Common myeloid progenitor, CD34-positive (primary cell): ENCODE data around the gene PER1.

Experiments used
- CTCF ChIA-PET: fragments of 350-600 bp; sonication (Branson Sonifier 250); formaldehyde crosslinking; loops from one replicate; lab custom pipeline; 2021; ENCODE audit warnings: antibody characterized with exemption; lab: Charles Lee
- POLR2A ChIA-PET: fragments of 350-600 bp; sonication (Branson Sonifier 250); formaldehyde crosslinking; loops from one replicate; lab custom pipeline; 2021; ENCODE audit warnings: antibody characterized with exemption; lab: Charles Lee
- DNase-seq, 3 donors: peaks; one replicate each; pipeline versions ENCODE4 v3.0.0 to v3.0.0-alpha.2; 2013
- H3K27ac ChIP-seq, 2 experiments: 1 replicate in 1 of 2; 2 replicates in 1 of 2; pipeline ENCODE4 v1.7.0; 2013; ENCODE audit warnings: inconsistent platforms in 2 of 2, low read length in 2 of 2, mild to moderate bottlenecking in 2 of 2, low read depth in 1 of 2, moderate library complexity in 1 of 2; ENCODE audit not compliant: severe bottlenecking in 2 of 2, insufficient read depth in 1 of 2, poor library complexity in 1 of 2
- H3K27me3 ChIP-seq, 5 experiments: replicated peaks in 2 of 5; 1 replicate in 3 of 5; 2 replicates in 2 of 5; pipeline versions ENCODE4 v1.6.1 to v1.7.0; 2013; ENCODE audit warnings: low read length in 4 of 5, mild to moderate bottlenecking in 2 of 5, moderate library complexity in 2 of 5, inconsistent platforms in 1 of 5; ENCODE audit not compliant: insufficient read depth in 5 of 5, control insufficient read depth in 4 of 5
- H3K36me3 ChIP-seq, 4 experiments: 1 replicate in 2 of 4; 2 replicates in 2 of 4; pipeline versions ENCODE4 v1.6.1 to v1.7.0; 2013; ENCODE audit warnings: low read length in 3 of 4, control low read depth in 1 of 4, mild to moderate bottlenecking in 1 of 4; ENCODE audit not compliant: control insufficient read depth in 4 of 4, insufficient read depth in 4 of 4
- H3K4me1 ChIP-seq, 4 experiments: 1 replicate in 3 of 4; 2 replicates in 1 of 4; pipeline versions ENCODE4 v1.6.1 to v1.7.1; 2013; ENCODE audit warnings: low read length in 3 of 4, mild to moderate bottlenecking in 3 of 4, control low read depth in 1 of 4, inconsistent platforms in 1 of 4, moderate library complexity in 1 of 4; ENCODE audit not compliant: control insufficient read depth in 4 of 4, insufficient read depth in 4 of 4; ENCODE audit errors: control extremely low read depth in 1 of 4
- H3K4me3 ChIP-seq, 7 experiments: 1 replicate in 4 of 7; 2 replicates in 3 of 7; pipeline versions ENCODE4 v1.5.1 to v1.7.0; 2013; ENCODE audit warnings: mild to moderate bottlenecking in 7 of 7, low read length in 6 of 7, moderate library complexity in 6 of 7, inconsistent platforms in 2 of 7, low read depth in 2 of 7, control low read depth in 1 of 7; ENCODE audit not compliant: insufficient read depth in 4 of 7, control insufficient read depth in 1 of 7; ENCODE audit errors: extremely low read depth in 1 of 7
- H3K9me3 ChIP-seq, 5 experiments: 1 replicate in 4 of 5; 2 replicates in 1 of 5; pipeline versions ENCODE4 v1.6.1 to v1.7.1; 2013; ENCODE audit warnings: low read length in 4 of 5, mild to moderate bottlenecking in 2 of 5, inconsistent platforms in 1 of 5, low read depth in 1 of 5, moderate library complexity in 1 of 5; ENCODE audit not compliant: control insufficient read depth in 4 of 5, insufficient read depth in 2 of 5; ENCODE audit errors: control extremely low read depth in 1 of 5
- WGBS: methylation state at CpG from one replicate; pipeline ENCODE4 v1.1.5; 2013; ENCODE audit not compliant: insufficient coverage; 5-methylcytosine and 5-hydroxymethylcytosine counted together

Gene PER1

GRCh38 chr17:8124350-8125153, 27.7 kb downstream of the PER1 start:
- Histone ChIP-seq H3K9me3 (no peaks in the 10 kb centered on the region), H3K27ac (no peak overlapping the region), H3K36me3 (no peaks in the 10 kb centered on the region), H3K27me3 (peaks cover 7 to 47% (median 23%) of the 10 kb centered on the region in 5 experiments), H3K4me1 (peaks cover 12 to 69% (median 67%) of the 10 kb centered on the region in 4 experiments), H3K4me3 (peak overlapping the region in 6 of 7 experiments; percentile 51 to 93 (median 78))
- peak in 1 of 3 donors; percentile 32 for DNase-seq
- POLR2A ChIA-PET, result interaction anchor here (0.5 to 0.9 kb wide), 2 partner anchors 49 to 231 kb away, joined by 3 to 5 read pairs; no protein-coding TSS in a partner anchor
- under 1% methylated on average over 22 of the region's 24 CpGs for WGBS
- CTCF ChIA-PET, result interaction anchor here (1.0 to 3.9 kb wide), 6 partner anchors 8 to 67 kb away, joined by 3 to 25 read pairs (median 5); no protein-coding TSS in a partner anchor

- under 1% methylated on average over 21 of the region's 29 CpGs for WGBS
- peaks cover 7 to 47% (median 23%) of the 10 kb centered on the region in 5 experiments for H3K27me3 ChIP-seq
- CTCF ChIA-PET, result interaction anchor here (1.0 to 3.9 kb wide), 7 partner anchors 9 to 66 kb away, joined by 3 to 25 read pairs (median 6); no protein-coding TSS in a partner anchor
- POLR2A ChIA-PET, result interaction anchor here (0.9 kb wide), 1 partner anchor 50 kb away, joined by 3 read pairs; no protein-coding TSS in a partner anchor
- peak within 1 kb of the TSS; percentile 13 to 93 (median 78) for H3K4me3 ChIP-seq
- no peak for DNase-seq
- H3K27ac ChIP-seq, result no peak within 1 kb of the TSS
- no peaks in the 10 kb centered on the region for H3K36me3 ChIP-seq
- no peaks in the 10 kb centered on the region for H3K9me3 ChIP-seq
- H3K4me1 ChIP-seq, result peaks cover 12 to 69% (median 68%) of the 10 kb centered on the region in 4 experiments
Measured at GRCh38 chr17:8123695-8124349, 28.4 kb downstream of the PER1 start, which contains the start of gene HES7. TSS of gene HES7 (minus strand) at chr17:8124106. CDS start at chr17:8124084, 22 bp downstream.

GRCh38 chr17:8122924-8123694, 29.1 kb downstream of the PER1 start:
- POLR2A ChIA-PET, result interaction anchor here (0.7 kb wide), 1 partner anchor 63 kb away, joined by 3 read pairs; no protein-coding TSS in a partner anchor
- H3K27me3 ChIP-seq, result peaks cover 7 to 46% (median 23%) of the 10 kb centered on the region in 5 experiments
- H3K36me3 ChIP-seq, result no peaks in the 10 kb centered on the region
- peak in 1 of 3 donors; percentile 35 for DNase-seq
- H3K4me1 ChIP-seq, result peaks cover 12 to 75% (median 74%) of the 10 kb centered on the region in 4 experiments
- CTCF ChIA-PET, result interaction anchor here (1.5 to 3.9 kb wide), 6 partner anchors 10 to 65 kb away, joined by 4 to 25 read pairs (median 8); no protein-coding TSS in a partner anchor
- under 1% methylated on average over 49 of the region's 55 CpGs for WGBS
- H3K27ac ChIP-seq, result no peak overlapping the region
- peak overlapping the region; percentile 13 to 93 (median 78) for H3K4me3 ChIP-seq
- no peaks in the 10 kb centered on the region for H3K9me3 ChIP-seq

- H3K27ac ChIP-seq, result no peak overlapping the region
Measured at GRCh38 chr17:8122422-8122923, 29.7 kb downstream of the PER1 start.

GRCh38 chr17:8121681-8122421, 30.4 kb downstream of the PER1 start:
- Histone ChIP-seq H3K36me3 (no peaks in the 10 kb centered on the region), H3K9me3 (no peaks in the 10 kb centered on the region), H3K4me1 (peaks cover 12 to 80% (median 78%) of the 10 kb centered on the region in 4 experiments), H3K27ac (no peak overlapping the region), H3K4me3 (peak overlapping the region; percentile 35 to 93 (median 78)), H3K27me3 (peaks cover 7 to 51% (median 29%) of the 10 kb centered on the region in 5 experiments)
- DNase-seq, result peak; percentile 56 to 70 (median 66)
- ChIA-PET POLR2A (interaction anchor here (0.5 kb wide), 1 partner anchor 39 kb away, joined by 3 read pairs; no protein-coding TSS in a partner anchor), CTCF (interaction anchor here (0.6 to 3.9 kb wide), 5 partner anchors 12 to 61 kb away, joined by 3 to 25 read pairs (median 8); no protein-coding TSS in a partner anchor)
- 0% methylated on average over 58 of the region's 76 CpGs for WGBS

More at GRCh38 chr17:8122422-8122923, 29.7 kb downstream of the PER1 start:
- Histone ChIP-seq H3K27me3 (peaks cover 7 to 48% (median 27%) of the 10 kb centered on the region in 5 experiments), H3K4me3 (peak overlapping the region; percentile 35 to 93 (median 78)), H3K36me3 (no peaks in the 10 kb centered on the region), H3K4me1 (peaks cover 12 to 82% (median 81%) of the 10 kb centered on the region in 4 experiments), H3K9me3 (no peaks in the 10 kb centered on the region)
- peak in 1 of 3 donors; percentile 31 for DNase-seq
- WGBS, result under 1% methylated on average over 25 of the region's 29 CpGs
- POLR2A ChIA-PET, result interaction anchor here (0.5 to 0.7 kb wide), 2 partner anchors 38 to 64 kb away, joined by 3 read pairs; no protein-coding TSS in a partner anchor
- CTCF ChIA-PET, result interaction anchor here (0.6 to 3.9 kb wide), 5 partner anchors 13 to 62 kb away, joined by 3 to 25 read pairs (median 8); no protein-coding TSS in a partner anchor
